ENCODE measurements around the gene PLA2G4B.
A peak's percentile ranks its signal among the peaks of the same experiment; 100 is the strongest.

- TF ChIP-seq CTCF (IDR thresholded peaks at IDR 0.05) = peak in 1 of 6 experiments; percentile 20
- no peak for TF ChIP-seq POLR2A (IDR thresholded peaks at IDR 0.05)
Measured at GRCh38 chr15:41825572-41826535, 12.8 kb upstream of the PLA2G4B start.
